Smooth muscle cell of the brain vasculature (primary cell): ENCODE results near the gene ARSB.
"Not testable (repeated sequence)": the region's sequence is repeated elsewhere in the genome, so short reads cannot be mapped to it uniquely, and the experiment has no call there.

Experiments used
- DNase-seq: peaks from one replicate; pipeline ENCODE4 v3.0.0-alpha.2; 2012; ENCODE audit warnings: low read depth, low spot score

Gene ARSB

DNA sequence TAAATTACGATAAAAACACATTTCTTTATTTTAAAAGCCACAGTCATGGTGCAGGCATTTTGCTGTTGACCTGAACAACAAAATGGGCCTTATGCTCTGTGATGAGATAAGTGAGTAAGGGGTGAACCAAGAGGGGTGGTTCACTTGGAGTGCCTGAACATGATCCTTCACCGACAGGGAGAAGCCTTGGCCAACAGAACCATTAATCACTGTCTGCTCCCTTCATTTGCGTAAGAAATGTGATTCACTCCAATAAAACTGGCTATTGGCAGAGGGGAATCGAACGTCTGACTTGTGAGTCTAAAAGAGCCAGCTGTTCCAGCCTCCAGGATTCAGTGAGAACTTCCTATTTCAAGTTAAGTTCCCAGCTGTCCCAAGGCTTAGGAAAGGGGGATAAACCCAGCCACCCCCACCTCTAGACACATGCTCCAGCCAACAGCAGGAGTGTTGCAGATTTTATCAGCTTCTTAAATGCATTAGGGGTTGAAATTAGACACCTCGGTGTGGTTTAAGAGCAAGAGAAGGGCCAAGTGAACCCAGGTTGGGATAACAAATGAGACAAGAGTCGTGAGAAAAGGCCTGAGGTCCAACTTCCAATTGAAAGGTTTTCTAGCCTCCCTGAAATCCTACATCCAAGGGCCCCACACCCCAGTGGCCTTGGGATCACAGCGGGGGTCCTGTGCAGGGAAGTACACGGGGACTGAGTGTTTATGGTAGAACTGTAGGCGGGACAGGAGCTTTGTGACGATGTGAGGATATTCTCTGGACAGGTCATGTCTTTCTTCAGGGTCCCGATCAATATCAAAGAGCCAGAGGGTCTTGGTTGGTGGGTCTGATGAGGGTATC, 205.1 kb downstream of the ARSB start:
- no peak for DNase-seq

DNA sequence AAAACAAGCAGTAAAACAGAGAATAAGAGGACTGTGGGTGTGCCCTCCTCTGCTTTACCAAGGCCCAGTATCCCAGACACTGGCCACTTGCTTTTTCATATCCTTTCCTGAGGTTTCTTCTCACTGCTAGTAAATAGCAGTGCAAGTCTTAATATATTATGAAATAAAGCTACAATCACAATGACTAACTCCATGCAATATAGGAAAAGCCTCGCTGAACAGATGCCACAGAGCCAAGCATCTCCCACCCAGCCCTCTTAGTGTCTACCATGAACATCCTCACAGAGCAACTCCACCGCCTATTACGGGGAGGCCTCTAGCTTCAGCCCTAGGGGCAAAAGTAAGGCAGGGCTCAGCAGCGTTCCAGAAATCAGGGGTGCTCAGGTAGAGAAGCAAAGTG, 205.8 kb downstream of the ARSB start:
- no peak for DNase-seq

DNA sequence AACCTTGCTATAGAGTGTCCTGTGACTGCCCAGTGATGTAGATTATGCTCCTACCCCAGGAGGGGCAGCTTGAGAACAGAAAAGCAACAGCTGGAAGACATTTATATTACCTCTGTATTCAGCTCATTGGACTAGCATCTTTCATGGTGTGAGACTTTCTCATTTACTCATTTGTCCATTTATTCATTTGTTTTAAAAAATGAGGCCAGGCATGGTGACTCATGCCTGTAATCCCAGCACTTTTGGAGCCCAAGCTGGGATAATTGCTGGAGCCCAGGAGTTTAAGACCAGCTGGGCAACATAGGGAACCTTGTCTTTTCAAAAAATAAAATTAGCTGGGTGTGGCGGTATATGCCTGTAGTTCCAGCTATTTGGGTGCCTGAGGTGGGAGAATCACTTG, 206.6 kb downstream of the ARSB start:
- no peak for DNase-seq

DNA sequence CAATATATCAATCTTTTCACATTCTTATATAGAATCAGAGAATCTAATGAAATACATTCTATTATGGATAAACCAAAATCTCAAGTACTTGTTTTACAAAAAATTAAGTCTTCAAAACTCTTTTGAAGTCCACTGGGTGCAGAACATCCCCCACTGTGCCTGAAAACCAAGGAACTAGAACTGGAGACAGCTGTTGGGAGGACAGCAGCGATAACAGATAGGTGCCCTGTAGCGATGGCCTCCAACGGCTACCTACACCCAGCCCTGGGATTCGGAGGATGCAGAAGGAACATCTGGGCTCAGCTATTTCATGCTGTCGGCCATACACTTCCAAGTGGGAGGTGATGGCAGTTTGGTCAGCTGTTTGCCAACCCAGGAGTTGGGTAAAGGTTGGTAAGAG, 207.2 kb downstream of the ARSB start:
- no peak for DNase-seq

DNA sequence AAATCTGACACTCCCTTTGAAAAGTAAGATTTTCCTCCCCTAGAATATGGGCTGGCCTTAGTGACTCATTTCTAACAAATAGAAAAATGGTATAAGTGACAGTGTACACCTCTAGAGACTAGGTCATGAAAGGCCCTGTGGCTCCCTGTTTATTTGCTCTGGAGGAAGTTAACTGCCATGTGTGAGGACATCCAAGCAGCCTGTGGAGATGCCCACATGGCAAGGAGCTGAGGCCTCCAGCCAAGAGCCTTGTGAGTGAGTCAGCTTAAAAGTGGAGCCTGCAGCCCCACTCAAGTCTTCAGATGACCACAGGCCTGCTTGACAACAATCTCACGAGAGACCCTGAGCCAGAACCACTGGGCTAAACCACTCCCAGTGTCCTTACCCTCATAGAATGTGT, 208.5 kb downstream of the ARSB start:
- no peak for DNase-seq

DNA sequence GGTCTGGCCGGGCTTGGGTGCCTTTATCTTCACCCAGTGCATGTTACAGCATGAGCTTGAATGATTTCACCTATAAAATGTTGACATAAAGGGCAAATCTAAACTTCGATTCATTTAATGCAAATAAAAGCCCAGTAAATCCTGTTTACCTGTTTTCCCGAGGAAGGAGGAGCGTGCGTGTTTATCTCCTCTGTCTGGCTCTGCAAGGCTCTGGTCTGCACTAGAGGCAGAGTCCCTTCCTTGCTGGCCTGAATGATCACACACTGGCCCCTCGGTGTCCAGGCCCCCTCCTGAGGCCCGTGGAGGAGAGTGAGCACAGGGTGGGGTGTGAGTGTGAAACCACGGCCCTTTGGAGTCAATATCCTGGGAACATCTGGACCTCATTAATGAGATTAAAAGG, 211.5 kb downstream of the ARSB start:
- no peak for DNase-seq

DNA sequence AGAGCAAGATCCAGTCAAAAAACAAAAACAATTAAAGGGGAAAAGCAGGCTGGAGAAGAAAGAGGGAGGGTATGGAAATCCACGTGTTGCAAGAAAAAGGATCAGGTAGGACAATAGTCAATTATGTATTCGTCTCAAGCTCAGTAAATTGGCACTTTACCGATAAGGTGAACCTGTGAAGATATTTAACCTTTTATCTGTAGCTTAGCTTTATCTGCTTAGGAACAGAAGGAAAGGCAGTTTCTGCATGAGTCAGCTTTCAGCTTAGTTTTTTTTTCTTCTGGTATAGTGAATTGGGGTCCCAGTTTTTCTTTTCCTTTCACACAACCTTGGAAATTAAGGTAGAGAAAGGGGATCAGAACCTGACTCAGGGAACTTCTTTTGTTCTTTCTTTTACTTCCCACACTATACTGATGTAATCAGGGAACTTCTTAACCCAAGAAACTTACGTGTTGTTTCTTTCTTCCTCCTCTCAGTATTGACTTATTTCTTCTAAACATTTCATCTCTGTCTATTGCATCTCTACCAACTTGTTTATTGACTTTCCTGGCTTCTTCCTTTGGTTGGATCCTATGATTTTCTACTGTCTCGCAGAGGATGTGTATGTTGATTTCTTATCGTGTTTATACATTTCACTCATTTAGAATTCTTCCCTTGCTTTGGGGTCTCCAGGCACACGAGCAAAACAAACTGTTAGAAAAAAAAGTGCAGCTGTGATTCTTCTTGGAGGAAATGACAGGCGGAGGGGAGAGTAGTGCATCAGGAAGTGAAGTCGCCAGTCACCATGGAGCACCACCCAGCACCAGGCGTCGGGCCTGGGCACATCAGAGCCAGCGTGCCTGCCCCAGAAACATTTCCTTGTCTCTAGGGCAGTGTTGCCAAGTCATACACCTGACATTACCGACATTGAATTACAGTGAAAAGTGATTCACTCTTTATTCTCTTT, 213.6 kb downstream of the ARSB start:
- DNase-seq = no peak

DNA sequence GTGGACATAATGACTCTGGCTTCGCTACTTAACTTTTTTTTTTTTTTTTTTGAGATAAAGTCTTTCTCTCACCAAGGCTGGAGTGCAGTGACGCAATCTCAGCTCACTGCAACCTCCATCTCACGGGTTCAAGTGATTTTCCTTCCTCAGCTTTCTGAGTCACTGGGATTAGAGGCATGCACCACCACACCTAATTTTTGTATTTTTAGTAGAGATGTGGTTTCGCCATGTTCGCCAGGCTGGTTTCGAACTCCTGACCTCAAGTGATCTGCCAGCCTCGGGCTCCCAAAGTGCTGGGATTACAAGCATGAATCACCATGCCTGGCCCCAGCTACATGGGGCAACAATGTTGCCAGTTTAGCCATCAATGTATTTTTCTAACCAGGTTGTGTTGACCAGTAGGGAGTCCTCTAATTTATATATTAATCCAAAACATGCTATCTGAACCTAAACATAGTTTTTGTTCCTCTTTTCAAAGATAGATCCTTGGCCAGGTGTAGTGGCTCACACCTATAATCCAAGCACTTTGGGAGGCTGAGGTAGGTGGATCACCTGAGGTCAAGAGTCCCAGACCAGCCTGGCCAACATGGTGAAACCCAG, 216.2 kb downstream of the ARSB start:
- DNase-seq = no peak

DNA sequence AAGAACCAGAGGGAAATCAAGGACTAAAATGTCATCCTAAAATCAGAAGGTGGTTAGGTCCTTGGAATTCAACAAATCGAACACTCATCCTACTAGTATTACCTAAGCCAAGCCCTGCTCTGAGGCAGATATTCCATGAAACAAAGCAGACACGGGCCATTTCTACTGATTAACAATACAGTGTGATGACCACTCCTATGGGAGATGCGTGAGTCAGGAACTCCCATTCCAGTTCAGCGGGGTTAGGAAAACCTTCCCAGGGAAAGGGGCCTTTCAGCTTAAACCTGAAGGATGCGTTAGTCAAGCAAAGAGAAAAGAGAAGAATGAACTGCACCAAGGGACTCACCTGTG, 218.7 kb downstream of the ARSB start:
- no peak for DNase-seq

DNA sequence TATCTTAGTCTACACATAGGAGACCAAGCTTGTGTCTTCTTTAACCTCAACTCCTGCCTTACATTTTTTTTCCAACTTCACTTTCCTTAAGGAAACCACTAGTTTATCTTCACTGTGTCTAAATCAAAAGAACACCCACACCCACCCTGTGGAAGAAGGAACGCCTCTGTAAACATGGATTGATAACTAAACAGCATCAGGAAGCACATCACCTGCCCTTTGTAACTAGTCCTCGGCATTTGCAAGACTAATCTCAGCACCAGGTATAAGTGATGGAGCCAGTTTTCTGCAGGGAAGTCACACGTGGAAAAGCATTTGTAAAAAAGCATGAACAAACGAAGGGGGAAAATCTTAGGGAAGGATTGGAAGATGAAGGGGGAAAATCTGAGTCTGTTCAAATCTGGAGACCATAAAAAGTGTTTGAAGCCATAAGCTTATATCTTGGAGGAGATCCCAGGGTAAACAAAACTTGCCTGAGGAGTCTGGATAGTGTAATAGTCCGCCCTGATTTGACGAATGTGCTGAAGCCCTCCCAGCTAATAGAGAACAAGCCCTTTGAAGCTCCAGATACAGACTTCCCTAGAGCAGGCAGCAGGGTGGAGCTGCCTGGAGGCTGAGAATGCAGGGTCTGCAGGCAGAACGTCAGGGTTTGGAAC, 219.2 kb downstream of the ARSB start:
- DNase-seq = no peak

DNA sequence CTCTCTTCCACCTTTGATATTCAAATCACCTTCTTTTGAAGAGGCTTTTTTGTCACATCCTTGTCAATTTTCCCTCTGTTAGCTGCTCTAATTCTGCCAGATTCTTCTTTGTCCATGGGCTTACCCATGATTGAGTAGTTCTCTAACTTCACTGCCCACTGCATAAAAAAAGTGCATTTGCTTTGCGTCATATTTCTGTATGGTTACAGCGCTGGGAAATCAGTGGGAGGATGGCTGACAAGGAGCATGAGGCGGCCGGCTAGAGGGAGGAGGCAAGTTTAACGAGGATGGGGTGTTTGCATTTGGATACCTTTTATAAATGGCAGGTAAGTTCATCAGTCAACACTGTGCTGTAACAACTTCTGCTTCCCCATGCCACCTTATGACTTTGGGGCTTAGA, 220.0 kb downstream of the ARSB start:
- no peak for DNase-seq

DNA sequence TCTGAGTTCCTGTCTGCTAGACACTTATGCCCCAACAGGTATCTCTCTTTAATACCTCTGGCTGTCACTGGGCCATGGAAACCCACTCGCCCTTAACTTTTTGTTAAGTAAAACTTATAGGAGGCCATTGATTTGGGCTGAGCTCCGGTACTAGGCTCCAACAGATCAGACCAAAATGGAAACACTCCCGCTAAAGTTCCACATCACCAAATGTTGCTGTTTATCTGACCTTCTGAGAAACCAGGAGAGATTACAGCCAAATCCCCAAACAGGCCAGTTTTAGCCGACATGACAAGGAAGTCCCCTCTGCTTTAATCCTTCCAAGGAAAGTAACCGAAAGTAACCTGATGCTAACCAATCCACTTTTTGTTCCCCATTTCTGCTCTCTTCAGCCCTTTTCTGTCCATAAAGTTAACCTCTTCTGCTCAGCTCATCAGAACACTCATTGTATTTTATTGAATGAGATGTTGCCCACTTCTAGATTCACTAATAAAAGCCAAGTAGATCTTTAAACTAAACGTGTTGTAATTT, 221.4 kb downstream of the ARSB start:
- DNase-seq = no peak

DNA sequence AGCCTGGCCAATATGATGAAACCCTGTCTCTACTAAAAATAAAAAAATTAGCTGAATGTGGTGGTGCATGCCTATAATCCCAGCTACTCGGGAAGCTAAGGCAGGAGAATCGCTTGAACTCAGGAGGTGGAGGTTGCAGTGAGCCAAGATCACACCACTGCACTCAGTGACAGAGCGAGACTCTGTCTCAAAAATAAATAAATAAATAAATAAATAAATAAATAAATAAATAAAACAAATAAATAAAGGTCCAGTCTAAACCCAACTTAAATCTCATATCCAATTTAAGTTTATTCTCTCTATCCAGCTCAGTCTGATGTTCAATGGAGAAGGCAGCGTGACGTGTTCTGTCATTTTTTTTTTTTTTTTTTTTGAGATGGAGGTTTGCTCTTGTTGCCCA, 222.4 kb downstream of the ARSB start:
- DNase-seq = not testable (repeated sequence)

DNA sequence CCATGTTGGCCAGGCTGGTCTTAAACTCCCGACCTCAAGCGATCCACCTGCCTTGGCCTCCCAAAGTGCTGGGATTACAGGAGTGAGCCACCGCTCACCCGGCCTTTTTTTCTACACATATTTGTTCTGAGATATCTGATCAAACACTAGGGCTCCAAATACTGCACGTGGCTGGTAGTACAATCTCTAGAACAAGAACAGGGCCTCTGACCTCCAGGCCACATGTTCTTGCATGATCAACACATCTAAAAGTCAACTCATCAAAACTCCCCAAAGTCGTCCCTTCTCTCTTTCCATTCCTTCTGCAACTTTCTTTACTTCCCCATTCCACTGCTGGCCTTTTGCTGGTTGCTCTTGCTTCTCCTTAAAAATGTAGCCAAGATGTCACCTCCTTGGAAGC, 223.3 kb downstream of the ARSB start:
- DNase-seq = no peak

DNA sequence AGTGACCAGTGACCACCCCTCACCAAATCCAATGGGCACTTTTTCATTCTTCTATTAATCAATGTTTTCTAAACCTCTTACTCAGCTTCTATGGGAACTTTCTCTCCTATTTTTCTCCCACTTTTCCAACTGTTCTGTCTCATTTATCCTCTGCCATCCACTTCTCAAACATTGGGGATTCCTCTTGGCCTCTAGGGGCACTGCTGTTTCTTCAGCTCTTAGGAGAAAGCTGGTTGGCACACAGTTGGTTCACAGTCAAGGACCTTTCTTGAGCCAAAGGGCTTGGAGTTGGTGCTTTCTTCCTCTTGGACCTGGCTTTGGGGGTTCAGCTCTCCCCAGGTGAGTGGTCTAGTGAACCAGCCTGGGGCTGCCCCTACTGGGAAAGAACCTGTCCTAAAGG, 224.3 kb downstream of the ARSB start:
- no peak for DNase-seq

DNA sequence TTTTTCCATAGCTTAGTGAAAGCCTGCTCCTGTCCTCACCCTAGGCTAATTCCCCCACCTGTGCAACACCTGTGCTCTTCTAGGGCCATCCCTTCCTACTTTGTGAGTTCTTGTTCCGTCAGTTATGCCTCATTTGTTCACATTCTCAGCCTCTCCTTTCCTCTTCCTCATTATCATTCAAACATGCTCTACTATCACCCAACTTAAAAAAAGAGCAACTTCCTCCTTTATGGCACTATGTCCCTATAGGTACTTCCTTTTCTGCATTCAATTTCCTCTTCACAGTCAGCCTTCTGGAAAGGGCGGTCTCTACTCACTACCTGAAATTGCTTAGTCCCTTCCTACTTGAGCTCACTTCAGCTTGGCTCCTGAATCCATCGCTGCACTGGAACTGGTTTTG, 224.7 kb downstream of the ARSB start:
- DNase-seq = no peak

DNA sequence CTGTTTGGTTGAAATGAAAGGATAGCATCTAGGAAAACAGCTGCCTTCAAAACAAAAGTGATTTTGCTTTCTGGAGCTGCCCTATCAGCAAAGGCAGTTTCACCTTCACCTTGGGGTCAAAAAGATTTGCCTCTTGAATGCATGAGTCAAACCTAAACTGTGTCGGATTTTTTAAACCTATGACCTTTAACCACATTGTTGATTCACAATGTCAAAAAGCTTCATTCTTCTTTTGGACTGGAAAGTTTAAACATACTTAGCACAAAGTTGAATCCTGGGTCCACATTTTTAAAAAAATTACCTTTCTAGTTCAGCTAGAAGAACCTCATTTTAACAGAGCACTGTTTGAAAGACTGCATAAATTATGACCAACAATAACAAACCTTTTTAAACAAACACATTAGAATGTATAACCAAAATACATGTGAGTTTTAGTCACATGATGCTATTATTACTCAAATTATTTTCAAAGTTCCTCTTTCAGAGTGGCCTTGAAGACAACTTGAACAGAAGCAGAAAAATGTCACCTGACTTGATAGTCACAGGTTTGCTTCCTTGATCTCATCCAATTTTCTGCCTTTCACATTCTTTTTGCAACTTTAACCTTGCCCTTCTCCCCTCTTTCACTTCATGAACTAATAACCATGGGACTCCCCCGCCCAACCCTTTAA, 226.8 kb downstream of the ARSB start:
- DNase-seq = no peak

DNA sequence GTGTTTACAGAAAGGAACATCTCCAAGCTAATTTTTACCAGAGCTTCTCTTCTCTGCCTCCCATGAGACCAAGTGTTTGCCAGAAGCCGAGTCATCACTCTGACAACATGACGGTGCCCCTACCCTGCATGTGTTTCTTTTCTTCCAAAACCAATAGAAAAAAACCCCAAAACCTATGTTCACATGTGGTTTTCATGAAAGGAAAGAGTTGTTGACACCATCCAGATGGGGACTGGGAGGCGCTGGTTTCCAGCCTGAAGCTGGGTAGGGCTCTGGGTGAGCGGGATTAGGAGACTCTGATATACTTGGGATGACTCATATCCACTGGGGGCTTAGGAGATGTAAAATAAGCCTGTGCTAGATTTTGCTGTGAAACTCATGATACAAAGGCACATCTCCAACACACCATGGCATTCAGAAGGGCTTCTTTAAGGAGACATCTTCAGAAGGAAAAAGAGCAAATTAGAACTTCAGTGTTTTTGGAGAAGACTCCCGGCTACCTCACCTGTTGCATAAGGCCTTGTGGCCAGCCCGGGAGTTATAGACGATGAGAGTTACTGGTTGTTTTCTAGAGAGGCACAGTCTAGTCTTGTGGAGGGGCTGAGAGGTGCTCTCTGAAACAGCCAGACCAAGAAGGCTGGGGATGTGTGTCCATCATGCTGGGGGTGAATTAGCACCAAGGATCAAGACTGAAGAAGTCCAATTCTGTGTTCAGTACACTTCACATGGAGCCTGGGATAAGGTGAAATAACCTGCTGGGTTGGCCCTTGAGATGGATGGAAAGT, 227.6 kb downstream of the ARSB start:
- peak; percentile 83 for DNase-seq

DNA sequence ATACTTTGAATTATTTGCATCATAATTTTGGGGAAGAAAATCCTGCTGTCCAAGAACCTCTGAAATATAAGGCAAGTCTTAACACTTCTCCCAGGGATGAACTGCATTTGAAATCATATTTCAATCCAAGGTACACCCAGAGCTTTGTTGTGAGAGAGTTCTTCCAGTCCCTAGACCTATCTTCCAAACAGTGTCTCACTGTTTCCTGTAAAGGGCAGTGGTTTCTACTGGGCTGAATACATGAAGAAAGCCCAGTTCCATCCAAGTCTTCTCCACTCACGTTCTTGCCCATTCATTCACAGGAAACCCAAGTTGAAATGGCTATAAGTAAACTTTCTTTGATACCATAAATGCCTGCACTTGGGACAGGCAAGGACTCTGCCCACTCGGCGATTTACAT, 228.3 kb downstream of the ARSB start:
- no peak for DNase-seq

DNA sequence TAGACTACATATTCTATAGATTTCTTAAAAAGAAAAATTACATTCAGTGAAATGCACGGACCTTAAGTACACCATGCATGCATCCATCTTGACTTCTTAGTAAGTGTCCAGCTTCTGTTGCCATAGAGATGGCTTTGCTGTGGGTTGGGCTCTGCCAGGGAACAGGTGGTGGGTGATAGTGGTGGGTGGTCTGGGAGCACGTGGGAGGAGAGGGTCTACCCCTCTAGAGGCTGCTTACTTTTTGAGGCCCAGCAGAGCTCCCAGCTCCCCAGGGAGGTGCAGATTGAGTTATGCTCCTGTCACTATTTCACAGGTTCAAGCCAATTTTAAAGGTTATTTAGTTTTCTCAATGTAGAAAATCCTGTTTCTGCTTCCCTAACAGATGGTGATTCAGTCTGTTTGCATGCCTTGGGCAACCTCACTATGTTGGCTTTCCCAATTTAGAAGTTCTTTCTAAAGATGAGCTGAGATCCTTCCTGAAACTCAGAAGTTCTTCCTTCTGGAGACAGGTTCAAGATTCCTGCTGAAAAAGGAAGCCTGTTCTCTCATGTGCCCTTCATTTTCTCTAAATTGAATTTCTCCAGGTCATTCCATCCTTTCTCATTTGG, 229.2 kb downstream of the ARSB start:
- no peak for DNase-seq
